GM08714 (cell line): ENCODE data around the gene MKLN1.

Experiments
- H3K4me3 ChIP-seq: fragments of 200-500 bp; sonication (Bioruptor generic); 2 replicates; pipeline ENCODE4 v1.5.1; 2014; ENCODE audit warnings: mild to moderate bottlenecking, low read length, inconsistent platforms
- ZNF274 ChIP-seq: IDR thresholded peaks from 2 replicates; pipeline ENCODE4 v1.6.1; 2012; ENCODE audit warnings: mild to moderate bottlenecking, low read depth, low read length

MKLN1 gene

GRCh38 chr7:131355917-131356777 is 28.5 kb downstream of the MKLN1 start:
- no peak for TF ChIP-seq ZNF274
- no peak overlapping the region for H3K4me3 ChIP-seq

- TF ChIP-seq ZNF274: no peak
- no peak overlapping the region for H3K4me3 ChIP-seq
Measured at GRCh38 chr7:131357282-131357880, 29.7 kb downstream of the MKLN1 start.

GRCh38 chr7:131358636-131359035 is 31.0 kb downstream of the MKLN1 start:
- no peak for TF ChIP-seq ZNF274
- no peak overlapping the region for H3K4me3 ChIP-seq

DNA sequence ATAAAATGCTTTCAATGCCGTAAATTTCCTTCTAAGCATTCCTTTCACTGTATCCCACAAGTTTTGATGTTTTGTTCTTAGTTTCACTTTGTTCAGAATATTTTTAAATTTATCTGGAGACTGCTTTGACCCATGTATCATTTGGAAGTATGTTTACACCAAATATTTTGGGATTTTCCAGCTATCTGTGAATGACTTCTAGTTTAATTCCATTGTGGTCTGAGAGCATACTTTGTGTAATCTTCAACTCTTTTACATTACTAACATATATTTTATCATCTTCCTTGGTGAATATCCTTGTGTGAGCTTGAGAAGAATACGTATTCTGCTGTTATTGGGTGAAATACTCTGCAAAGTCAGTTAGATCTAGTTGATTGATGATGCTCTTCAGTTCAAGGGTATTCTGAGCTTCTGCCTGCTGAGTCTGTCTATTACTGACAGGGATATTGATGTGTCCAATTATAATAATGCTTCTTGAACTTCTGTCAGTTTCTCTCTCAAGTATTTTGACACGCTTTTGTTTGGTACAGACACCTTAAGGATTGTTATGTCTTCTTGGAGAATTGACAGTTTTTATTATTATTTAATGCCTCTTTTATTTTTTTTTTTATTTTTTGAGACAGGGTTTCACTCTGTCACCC is 31.6 kb downstream of the MKLN1 start:
- H3K4me3 ChIP-seq: no peak overlapping the region
- TF ChIP-seq ZNF274: no peak

DNA sequence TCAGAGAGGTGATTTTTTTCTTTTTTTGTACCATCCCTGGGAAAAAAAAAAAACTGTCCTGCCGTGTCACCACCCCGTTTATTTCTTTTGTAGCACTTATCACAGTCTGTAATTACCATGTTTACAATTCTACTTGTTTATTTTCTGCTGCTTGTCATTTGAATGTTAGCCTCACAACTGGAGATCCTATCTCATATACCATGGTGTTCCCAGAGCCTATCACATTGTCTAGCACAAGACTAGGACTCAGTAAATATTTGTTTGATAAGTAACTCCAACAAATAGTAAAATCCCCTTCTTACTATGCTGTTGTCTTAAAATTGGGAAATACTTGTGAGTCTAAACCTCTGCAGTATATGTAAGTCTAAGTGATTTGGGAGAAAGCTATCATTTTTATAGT is 36.0 kb downstream of the MKLN1 start:
- no peak overlapping the region for H3K4me3 ChIP-seq
- TF ChIP-seq ZNF274: no peak

- no peak for TF ChIP-seq ZNF274
- no peak overlapping the region for H3K4me3 ChIP-seq
Measured at GRCh38 chr7:131364767-131365344, 37.2 kb downstream of the MKLN1 start.

- H3K4me3 ChIP-seq: no peak overlapping the region
- no peak for TF ChIP-seq ZNF274
Measured at GRCh38 chr7:131365838-131366237, 38.2 kb downstream of the MKLN1 start.

GRCh38 chr7:131369354-131369753 is 41.7 kb downstream of the MKLN1 start:
- H3K4me3 ChIP-seq: no peak overlapping the region
- no peak for TF ChIP-seq ZNF274

DNA sequence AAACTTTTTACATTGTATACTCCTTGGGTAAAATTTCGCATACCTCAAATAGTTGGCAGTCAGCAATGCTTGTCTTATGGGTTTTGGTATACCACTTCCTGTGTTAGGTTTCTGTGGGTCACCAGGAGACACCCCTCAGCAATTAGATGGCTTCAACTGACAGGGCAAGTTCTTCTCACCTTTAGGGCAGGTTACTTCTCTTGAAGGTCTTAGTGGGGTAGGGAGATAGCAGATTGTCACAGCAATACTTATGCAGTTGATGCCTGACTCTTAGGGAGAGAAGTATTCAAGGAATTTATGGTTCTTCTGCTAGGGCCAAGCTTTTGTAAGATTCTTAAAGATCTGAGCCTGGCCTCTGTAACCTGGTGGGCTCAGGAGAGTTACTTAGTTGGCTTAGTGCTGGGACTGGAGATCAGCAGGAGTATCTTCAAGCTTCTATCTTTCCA is 42.9 kb downstream of the MKLN1 start:
- TF ChIP-seq ZNF274: no peak
- no peak overlapping the region for H3K4me3 ChIP-seq

DNA sequence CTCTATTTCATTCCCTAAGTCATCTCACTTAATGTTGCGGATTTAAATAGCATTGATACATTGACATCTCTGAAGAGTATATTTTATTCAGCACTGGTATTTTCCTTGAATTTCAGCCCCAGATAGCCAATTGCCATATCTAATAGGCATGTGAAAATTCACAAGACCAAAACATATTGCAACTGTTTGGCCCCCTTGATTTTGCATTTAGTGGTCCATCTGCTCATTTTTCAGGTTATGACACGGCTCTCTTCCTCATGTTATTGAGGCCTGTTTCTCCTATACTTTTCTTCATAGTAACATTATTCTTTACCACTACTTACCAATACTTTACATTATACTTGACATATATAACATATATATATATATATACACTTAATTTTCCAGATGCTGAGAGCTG is 43.7 kb downstream of the MKLN1 start:
- TF ChIP-seq ZNF274: no peak
- H3K4me3 ChIP-seq: no peak overlapping the region

GRCh38 chr7:131372554-131372953 is 44.9 kb downstream of the MKLN1 start:
- no peak for TF ChIP-seq ZNF274
- H3K4me3 ChIP-seq: no peak overlapping the region

GRCh38 chr7:131374821-131375220 is 47.1 kb downstream of the MKLN1 start:
- H3K4me3 ChIP-seq: no peak overlapping the region
- no peak for TF ChIP-seq ZNF274

DNA sequence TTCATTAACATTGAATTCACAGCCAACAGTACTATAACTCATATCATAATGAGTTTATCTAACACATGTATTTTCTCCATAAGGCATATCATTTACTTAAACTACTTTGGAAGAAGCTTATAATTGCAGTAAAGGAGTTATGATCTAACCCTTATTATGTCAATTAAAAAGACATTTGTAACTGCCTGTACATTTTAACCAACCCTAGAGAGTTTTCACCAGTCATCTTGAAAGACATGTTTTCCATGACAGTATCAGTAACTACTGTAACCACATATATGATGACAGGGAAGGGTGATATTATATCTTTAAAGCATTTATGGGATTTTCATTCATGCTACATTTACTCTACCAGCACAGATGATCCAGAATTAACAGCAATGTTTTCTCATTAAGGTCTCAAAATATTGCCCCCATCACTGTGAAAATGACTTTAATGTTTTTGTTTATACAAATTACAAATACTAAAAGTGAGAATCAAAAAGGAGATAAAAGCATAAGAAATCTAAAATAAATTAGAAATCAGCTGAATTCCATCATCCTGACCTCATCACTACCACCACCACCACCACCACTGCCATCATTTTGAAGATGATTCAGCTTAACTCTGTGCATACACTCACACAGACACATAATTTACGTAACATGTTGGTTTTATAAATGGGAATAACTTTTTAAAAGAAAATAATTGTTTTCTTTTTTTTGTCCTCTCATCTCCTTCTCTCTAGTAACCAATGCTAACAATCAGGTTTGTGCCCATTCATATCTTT is 53.6 kb downstream of the MKLN1 start:
- TF ChIP-seq ZNF274: no peak
- no peak overlapping the region for H3K4me3 ChIP-seq
